NT2/D1 (cell line): ENCODE measurements around the gene ATP6V1G3.

Experiments
- DNase-seq: peaks from one replicate; pipeline ENCODE4 v3.0.0-alpha.2; 2011; ENCODE audit warnings: low read depth, low spot score
- H3K27me3 ChIP-seq: 2 replicates; pipeline ENCODE4 v1.6.0; 2011; ENCODE audit warnings: mild to moderate bottlenecking; ENCODE audit not compliant: insufficient read length, insufficient read depth
- H3K36me3 ChIP-seq: 2 replicates; pipeline ENCODE4 v1.6.1; 2011; ENCODE audit warnings: mild to moderate bottlenecking, low read length, mixed read lengths; ENCODE audit not compliant: insufficient read depth, insufficient read length
- H3K4me1 ChIP-seq: 2 replicates; pipeline ENCODE4 v1.5.1; 2011; ENCODE audit not compliant: insufficient read depth, insufficient read length
- H3K4me3 ChIP-seq: 2 replicates; pipeline ENCODE4 v1.5.1; 2011; ENCODE audit warnings: low read depth; ENCODE audit not compliant: insufficient read length
- H3K9ac ChIP-seq: 2 replicates; pipeline ENCODE4 v1.6.0; 2011; ENCODE audit warnings: low read depth; ENCODE audit not compliant: insufficient read length
- H3K9me3 ChIP-seq: 2 replicates; pipeline ENCODE4 v1.5.1; 2011; ENCODE audit warnings: mild to moderate bottlenecking, low read length; ENCODE audit not compliant: insufficient read depth
- SUZ12 ChIP-seq: IDR thresholded peaks from 2 replicates; pipeline ENCODE4 v1.6.1; 2011; ENCODE audit not compliant: insufficient read length, insufficient read depth; ENCODE audit errors: extremely low read depth
- YY1 ChIP-seq: IDR thresholded peaks from 2 replicates; pipeline ENCODE4 v1.6.1; 2011; ENCODE audit not compliant: insufficient read length, insufficient read depth
- ZNF274 ChIP-seq: IDR thresholded peaks from 2 replicates; pipeline ENCODE4 v1.6.1; 2011; ENCODE audit warnings: mild to moderate bottlenecking, low read depth, low read length

The ATP6V1G3 gene

DNA sequence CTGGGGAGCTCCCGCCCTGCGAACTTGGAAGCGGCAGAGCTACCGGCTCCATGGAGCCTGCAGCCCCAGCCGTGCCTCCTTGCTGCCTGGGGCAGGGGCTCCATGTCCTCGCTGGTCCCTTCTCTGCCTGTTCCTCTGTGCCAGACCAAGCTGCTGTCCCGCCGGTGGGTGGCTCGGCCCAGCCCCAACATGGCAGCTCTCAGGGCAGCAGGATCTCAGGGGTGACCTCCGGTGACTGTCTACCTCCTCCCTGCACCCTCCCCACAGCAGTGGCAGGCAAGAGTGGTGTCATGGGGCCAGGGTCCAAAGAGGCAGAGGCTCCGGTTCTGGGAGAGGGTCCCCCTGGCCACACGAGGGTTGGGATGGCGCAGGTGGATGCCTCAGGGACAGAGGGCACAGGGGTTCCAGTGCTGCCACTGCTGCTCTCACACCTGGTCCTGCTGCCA is 45.8 kb downstream of the ATP6V1G3 start:
- Histone ChIP-seq H3K9me3 (no peaks in the 10 kb centered on the region), H3K4me1 (no peaks in the 10 kb centered on the region)
- no peak for TF ChIP-seq SUZ12
- TF ChIP-seq YY1, result no peak
- no peak for TF ChIP-seq ZNF274

DNA sequence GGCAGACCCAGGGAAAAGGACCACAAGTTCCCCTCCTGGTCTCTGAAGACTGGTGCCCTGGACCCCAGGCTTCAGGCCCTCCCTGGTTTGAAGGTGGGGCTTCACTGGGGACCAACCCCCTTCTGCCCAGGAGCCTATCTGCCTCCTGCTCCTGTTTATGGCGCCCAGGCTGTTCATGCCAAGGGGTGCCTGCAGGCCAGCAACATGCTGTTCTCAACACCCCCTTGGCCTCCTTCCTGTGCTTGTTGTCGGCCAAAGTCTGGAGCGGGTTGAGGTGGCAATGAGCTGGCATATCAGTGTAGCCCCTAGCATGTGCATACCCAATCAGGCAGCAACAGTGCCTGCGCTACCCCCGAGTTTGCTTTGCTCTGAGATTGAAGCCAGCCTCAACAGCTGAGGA is 46.3 kb downstream of the ATP6V1G3 start:
- Histone ChIP-seq H3K9ac (no peak overlapping the region), H3K9me3 (no peaks in the 10 kb centered on the region), H3K4me3 (no peak overlapping the region), H3K36me3 (no peaks in the 10 kb centered on the region), H3K27me3 (no peaks in the 10 kb centered on the region), H3K4me1 (no peaks in the 10 kb centered on the region)
- TF ChIP-seq ZNF274 (no peak), YY1 (no peak), SUZ12 (no peak)
- DNase-seq, result no peak

More for the DNA sequence above, 45.8 kb downstream of the ATP6V1G3 start:
- no peak overlapping the region for H3K9ac ChIP-seq
- no peak overlapping the region for H3K4me3 ChIP-seq
- DNase-seq, result no peak
- no peaks in the 10 kb centered on the region for H3K27me3 ChIP-seq
- H3K36me3 ChIP-seq, result no peaks in the 10 kb centered on the region

DNA sequence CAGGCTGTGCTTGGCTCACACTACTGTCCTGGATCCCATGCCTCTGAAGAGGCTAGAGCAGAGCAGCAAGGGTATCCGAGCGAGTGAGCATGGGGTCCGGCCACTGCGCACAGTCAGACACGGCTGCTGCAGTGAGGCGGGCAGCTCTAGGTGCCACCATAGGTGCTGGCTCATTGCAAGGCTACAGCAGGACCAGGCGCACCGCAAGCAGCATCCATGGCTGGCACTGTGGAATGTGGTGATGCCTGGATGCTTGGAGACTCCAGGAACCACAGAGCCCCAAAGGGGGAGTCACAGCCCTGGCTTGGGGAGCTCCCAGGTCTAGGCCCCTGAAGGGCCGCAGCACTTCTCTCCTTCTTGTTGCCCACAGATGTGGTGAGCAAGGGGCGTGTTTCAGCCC is 47.2 kb downstream of the ATP6V1G3 start:
- no peak overlapping the region for H3K9ac ChIP-seq
- H3K36me3 ChIP-seq, result no peaks in the 10 kb centered on the region
- H3K27me3 ChIP-seq, result no peaks in the 10 kb centered on the region
- no peak for TF ChIP-seq YY1
- no peak overlapping the region for H3K4me3 ChIP-seq
- no peak for DNase-seq
- no peaks in the 10 kb centered on the region for H3K4me1 ChIP-seq
- no peaks in the 10 kb centered on the region for H3K9me3 ChIP-seq

DNA sequence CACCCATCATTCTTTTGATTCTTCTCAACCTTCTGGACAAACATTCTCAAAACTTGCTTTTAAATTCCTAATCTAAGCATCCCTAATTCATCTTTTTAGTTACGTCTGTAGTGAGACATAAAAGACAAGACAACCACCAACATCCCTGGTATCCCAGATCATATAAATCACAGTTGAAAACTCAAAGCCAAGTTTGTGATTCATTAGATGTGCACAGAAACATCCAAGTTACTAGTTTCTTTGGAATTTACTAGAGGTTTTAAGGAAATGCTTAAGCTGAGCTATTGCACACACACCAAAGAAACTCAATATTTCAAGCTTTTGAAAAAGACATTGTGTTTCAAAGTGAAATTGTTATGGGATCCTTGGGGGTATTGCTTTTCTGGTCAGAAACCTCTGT is 47.6 kb downstream of the ATP6V1G3 start:
- Histone ChIP-seq H3K9ac (no peak overlapping the region), H3K4me3 (no peak overlapping the region), H3K9me3 (no peaks in the 10 kb centered on the region), H3K36me3 (no peaks in the 10 kb centered on the region), H3K27me3 (no peaks in the 10 kb centered on the region), H3K4me1 (no peaks in the 10 kb centered on the region)
- DNase-seq, result no peak
- TF ChIP-seq SUZ12 (no peak), ZNF274 (no peak), YY1 (no peak)

DNA sequence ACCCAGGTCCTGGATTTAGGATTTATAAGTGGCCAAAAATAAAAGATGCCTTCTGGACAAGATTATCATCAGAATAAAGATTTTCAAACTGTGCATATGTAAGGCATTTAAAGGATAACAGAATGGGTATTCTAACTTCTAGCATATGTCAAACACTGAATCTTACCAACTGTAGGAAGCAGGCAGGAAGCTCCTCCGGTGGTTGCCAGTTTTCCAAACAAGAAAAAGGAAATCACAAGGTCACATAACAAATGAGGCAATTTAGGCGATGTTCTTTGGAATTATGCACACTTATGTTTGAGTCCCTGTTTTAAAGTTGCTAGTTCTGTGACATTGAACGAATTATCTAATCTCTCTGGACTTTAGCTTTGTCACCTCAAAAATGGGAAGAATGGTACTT is 48.9 kb downstream of the ATP6V1G3 start:
- H3K9me3 ChIP-seq, result no peaks in the 10 kb centered on the region
- H3K27me3 ChIP-seq, result no peaks in the 10 kb centered on the region
- TF ChIP-seq ZNF274 (no peak), SUZ12 (no peak), YY1 (no peak)
- H3K9ac ChIP-seq, result no peak overlapping the region
- no peaks in the 10 kb centered on the region for H3K4me1 ChIP-seq
- H3K4me3 ChIP-seq, result no peak overlapping the region
- DNase-seq, result no peak
- H3K36me3 ChIP-seq, result no peaks in the 10 kb centered on the region

DNA sequence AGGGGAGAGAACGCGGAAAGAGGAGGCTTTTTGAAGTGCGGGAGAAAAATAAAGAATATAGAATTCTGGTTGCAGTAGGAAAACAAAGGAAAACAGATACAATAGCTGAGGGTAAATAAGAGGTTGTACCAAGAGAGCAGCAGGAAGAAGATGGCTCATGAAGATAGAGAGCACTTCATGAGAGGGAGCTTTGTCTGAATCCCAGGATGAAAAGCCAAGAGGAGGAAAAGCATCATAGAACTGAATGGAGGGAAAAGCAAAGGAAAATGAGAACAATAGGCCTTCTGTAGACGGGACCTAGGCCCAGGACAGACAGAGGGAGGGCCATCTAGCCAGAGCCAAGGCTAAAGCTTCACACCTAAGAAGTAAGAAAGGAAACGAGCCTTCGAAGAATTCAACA is 49.5 kb downstream of the ATP6V1G3 start:
- Histone ChIP-seq H3K27me3 (no peaks in the 10 kb centered on the region), H3K4me3 (no peak overlapping the region), H3K9ac (no peak overlapping the region), H3K9me3 (no peaks in the 10 kb centered on the region), H3K36me3 (no peaks in the 10 kb centered on the region), H3K4me1 (no peaks in the 10 kb centered on the region)
- no peak for DNase-seq
- TF ChIP-seq ZNF274 (no peak), YY1 (no peak), SUZ12 (no peak)

DNA sequence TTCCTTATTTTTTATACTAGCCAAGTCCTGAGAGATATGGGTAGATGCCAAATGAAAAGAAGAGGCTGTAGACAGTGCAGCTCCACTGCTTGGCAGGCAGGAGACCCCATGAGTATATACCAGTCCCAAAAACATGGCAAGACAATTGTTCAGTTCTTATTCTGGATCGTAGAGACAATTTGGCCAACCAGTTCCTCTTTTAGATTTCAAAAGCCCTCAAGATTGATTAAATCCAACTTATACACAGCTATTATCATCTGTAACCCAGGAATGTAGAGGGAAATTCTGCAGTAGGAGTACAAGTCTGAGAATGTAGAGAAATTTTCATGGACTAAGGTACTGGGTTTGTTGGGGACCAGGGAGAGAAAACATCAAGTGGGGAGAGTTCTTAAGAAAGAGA is 50.3 kb downstream of the ATP6V1G3 start:
- Histone ChIP-seq H3K36me3 (no peaks in the 10 kb centered on the region), H3K4me3 (no peak overlapping the region), H3K4me1 (no peaks in the 10 kb centered on the region), H3K9ac (no peak overlapping the region), H3K27me3 (no peaks in the 10 kb centered on the region), H3K9me3 (no peaks in the 10 kb centered on the region)
- no peak for TF ChIP-seq SUZ12
- no peak for TF ChIP-seq ZNF274
- TF ChIP-seq YY1, result no peak
- DNase-seq, result no peak

DNA sequence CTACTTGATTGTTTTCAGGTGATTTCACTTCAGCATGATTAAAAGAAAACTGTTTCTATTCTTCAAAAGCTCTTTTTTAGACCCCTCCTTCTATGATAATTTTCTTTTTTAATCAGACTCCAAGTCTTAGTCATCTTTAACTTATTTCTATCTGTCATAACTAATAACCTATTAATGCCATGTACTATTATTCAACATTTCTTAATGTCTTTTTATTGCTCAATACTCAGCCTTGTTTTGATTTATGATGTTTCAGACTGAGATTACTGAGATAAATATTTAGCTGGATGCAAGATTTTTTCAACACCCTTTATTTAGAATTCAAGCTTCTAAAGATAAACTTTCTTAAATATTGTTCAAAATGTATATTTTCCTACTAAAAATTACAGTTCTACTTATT is 53.6 kb downstream of the ATP6V1G3 start:
- TF ChIP-seq ZNF274 (no peak), YY1 (no peak), SUZ12 (no peak)
- Histone ChIP-seq H3K4me3 (no peak overlapping the region), H3K27me3 (no peaks in the 10 kb centered on the region), H3K36me3 (no peaks in the 10 kb centered on the region), H3K4me1 (no peaks in the 10 kb centered on the region), H3K9me3 (no peaks in the 10 kb centered on the region), H3K9ac (no peak overlapping the region)
- no peak for DNase-seq
